Measurements from ENCODE around the gene NPR3.

The NPR3 gene

GRCh38 chr5:32712481-32713360 is 1.6 kb downstream of the NPR3 start:
- peak in 1 of 2 donors; percentile 15 for DNase-seq

DNA sequence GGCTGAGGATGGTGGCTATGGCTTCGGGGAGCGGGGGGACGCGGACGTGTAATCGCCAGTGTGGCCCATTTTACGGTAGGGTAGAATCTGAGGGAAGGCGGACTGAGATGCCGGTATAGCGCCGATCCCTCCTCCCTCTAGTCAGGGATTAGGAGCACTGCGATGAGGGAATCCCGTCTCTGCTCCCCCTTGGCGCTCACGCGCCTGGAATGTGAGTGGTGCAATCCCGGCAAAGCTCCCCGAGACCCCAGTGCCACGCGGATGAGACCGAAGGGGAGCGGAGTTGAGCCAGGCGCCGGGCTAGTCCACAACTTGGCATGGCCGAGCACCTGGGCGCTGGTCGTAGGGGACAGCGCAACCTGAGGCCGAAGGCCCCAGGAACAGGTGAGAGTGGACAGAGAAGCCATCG is 2.2 kb downstream of the NPR3 start:
- no peak for DNase-seq

DNA sequence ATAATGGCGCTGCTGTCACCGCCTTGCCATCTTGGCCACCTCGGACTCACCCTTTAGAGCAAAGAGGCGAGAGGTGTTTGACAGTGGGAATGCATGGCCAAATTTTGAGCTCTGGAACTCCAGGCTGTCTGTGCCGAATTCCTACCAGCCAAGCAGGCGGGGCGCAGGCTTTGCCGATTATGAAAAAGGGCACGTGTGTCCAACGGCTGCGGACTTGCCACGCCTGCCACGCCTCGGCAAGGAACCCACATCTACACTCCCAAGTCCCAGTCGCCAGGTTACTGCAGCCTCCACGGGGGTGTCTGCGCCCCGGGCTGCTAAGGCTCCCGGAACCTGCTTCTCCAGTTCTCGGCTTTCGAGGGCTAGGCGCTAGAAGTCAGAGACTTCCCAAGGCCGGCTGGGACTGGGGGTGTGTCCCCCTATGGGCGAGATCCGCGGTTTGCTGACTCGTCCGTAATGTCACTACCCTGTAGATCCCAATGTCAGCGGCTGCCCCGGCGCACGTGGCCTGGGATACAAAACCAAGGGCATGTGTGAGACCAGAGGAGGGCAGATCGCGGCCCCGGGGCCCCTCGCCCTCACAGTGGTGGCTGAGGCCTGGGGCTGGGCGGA is 2.8 kb downstream of the NPR3 start:
- peak in 1 of 2 donors; percentile 5 for DNase-seq

- no peak for DNase-seq
Measured at GRCh38 chr5:32714836-32715235, 3.7 kb downstream of the NPR3 start.

GRCh38 chr5:32720300-32720699 is 9.2 kb downstream of the NPR3 start:
- no peak for DNase-seq

DNA sequence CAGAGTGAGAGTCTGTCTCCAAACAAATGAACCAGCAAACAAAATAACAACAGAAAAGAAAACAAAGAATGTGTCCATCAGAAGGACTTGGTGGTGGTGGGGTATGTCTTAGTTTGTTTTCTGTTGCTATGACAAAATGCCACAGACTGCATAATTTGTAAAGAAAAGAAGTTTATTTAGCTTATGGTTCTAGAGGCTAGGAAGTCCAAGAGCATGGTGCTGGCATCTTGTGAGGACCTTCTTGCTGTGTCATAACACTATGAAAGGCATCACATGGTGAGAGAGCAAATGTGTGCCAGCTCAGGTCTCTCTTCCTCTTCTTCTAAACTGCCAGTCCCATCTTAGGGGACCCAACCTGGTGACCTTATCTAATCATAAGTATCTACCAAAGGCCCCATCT is 10.5 kb downstream of the NPR3 start:
- no peak for DNase-seq

- no peak for DNase-seq
Measured at GRCh38 chr5:32722957-32723356, 11.8 kb downstream of the NPR3 start.

DNA sequence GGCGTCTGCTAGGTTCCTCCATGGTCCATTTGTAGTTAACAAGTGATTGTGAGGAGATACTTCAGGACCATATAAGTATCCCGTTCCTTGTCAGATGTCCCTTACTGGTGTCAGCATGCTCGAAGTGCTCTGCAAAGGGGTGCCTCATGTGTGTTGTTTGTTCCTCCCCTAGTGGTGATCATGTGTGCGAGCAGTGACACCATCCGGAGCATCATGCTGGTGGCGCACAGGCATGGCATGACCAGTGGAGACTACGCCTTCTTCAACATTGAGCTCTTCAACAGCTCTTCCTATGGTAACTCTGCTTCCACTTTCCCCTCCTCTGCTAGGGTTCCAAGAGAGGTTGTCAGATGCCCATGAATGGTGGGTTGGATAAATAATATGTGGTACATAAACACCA is 13.4 kb downstream of the NPR3 start:
- no peak for DNase-seq

DNA sequence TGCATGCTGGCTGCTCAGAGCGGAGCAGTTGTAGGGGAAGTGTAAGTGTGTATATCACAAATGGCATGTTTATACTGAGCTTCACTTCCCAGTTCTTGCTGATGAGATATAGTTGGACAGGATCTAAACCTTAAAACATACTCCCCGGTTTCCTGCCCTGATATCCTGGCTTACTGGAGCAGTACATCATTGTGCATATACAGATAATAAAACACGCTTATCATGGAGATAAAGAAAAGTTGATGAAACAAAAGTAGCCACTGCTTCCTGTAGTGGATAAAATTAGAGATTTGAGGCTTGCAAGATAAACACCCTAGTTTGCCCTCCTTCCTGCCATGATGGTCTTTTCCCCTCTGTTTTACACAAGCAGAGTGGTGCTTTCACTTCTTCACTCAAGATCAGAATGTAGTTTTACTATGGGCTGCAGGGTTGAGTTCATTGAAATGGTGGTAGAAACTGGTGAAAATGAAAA is 15.0 kb downstream of the NPR3 start:
- no peak for DNase-seq

DNA sequence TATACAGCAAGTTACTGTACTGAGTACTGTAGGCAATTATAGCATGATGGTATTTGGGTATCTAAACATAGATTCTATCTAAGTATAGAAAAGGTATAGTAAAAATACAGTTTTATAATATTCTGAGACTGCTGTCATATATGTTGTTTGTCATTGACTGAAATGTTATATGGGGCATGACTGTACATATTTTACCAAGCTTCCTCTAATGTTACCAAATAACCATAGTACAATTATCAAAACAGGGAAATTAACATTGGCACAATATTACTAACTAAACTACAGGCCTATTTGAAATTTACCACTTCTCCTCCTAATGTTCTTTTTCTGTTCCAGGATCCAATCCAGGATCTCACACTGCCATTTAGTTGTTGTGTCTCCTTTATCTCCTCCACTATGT is 18.5 kb downstream of the NPR3 start:
- no peak for DNase-seq

DNA sequence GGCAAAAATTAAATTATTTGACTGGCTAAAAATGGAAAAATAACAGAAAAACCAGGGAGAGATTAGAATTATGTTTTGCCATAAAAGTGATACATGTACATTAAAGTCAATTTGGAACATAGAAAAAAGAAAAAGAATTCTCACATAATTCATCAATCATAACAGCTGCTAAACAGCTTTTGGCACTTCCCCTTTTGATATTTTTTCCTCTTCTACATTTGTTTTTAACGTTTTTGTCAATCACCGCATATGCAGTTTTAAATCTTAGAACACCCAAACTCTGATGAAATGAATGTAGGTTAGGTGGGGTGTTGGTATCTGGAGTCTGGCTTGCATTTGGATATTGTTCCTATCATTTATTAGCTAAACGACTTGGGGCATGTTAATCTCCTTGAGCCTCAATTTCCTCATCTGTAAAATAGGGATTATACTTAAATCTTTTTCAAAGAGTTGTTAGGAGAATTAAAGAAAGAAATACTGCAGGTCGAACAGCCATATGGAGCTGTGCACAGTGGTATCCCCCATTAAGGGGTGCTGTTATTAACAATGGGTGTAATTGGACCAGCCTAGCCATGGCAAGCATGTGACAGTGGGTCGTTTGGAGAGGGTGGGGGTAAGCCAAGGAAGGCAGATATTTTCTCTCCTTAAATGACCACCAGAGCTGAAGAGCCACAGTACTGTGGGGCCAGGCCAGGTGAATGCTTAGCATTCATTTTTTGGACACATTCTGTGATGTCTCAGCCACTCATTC is 22.6 kb downstream of the NPR3 start:
- no peak for DNase-seq

DNA sequence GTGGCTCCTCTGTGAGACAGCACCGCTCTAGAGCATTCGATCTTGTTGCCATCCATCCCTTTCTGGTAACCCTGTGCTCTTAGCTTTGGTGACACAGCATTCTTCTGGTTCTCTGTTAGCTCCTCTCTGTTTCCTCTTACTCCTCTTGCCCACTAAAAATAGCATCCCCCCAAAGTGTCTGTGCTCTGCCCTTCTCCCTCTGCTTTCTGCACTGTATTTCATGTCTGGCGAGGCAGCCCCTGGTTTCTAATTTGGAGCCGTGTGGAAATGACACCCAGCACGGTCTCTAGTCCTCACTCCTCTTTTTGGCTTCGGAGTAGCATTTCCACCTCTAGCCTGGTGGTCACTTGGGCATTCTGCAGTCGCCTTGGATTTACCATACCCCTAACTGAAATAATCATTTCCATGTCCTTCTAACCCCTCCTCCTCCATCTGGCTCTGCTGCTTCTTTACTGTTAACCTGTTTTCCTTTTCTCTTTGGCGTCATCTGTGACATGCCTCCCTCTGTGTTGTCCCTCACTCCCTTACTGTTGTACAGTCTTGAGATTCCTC is 23.8 kb downstream of the NPR3 start:
- no peak for DNase-seq

DNA sequence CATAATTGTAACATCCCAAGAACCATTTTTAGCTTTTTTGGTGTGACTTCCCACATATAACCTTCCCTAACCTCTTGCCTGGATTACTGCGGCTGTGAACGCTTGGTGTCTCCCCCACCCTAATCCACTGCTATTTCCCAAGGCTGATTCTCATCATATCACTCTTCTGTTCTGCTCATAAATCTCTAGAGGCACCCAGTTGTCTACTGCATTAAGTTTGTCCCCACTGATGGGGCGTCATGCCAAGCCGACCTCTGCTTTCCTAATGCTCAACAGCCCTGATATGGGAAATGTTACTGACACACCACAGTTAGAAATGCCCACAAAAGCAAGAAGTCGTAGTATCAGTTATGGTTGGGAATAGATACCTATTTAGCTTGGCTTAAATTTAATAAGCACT is 24.4 kb downstream of the NPR3 start:
- DNase-seq, result no peak

DNA sequence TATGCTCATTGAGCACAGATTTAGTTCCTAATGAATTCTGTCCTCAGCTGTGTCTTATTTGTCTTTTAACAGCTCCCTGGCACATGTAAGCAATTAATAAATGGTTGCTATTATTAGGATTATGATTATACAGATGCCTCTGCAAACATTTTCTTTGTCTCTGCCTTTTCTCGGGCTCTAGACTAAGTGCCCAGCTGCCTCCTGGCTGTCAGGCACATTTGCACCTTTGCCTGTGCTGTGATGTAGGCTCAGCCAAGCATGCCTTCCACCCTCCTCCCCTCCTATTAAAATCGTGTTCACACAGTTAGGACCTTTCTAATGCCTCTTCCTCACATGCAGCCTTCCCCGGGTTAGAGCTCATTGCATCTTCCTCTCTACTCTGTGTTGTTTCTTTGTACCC is 25.7 kb downstream of the NPR3 start:
- no peak for DNase-seq

GRCh38 chr5:32740651-32741050 is 29.5 kb downstream of the NPR3 start:
- no peak for DNase-seq

- no peak for DNase-seq
Measured at GRCh38 chr5:32745317-32745716, 34.2 kb downstream of the NPR3 start.

DNA sequence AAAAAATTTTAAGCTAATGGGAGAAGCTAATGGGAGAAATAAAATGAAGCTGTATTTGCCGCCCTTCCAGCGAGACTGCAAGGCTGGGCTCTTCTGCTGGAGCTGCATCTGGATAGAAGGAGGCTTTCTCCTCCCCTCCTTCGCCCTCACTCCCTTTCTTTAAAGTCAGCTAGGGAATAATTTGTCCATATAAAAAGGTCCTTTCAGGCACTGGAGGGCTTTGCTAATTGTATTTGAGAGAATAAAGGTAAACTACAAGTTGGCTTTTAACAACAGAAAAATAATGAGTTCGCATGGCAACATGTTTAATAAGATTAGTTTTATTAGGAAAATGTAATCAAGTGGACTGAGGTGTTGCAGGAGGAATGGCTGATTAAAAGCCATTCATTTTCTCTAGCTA is 41.3 kb downstream of the NPR3 start:
- DNase-seq, result no peak

DNA sequence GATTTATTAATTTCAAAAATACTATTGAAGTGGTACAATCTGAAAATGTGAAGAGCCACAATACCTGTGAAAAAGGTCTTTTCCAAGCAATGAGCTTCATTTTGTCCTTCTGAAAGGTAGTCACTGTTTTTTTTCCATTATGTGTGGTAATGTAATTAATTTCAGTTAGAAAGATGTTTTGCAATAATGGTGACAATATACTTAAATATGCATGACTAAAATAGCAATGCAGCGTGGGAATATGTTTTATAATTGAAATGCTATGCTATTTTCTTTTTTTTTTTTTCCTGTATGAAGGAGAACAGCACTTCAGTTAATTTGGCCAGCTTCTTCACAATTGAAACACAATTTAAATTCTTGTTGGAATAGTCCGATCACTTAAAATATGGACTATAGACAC is 41.9 kb downstream of the NPR3 start:
- DNase-seq, result no peak

DNA sequence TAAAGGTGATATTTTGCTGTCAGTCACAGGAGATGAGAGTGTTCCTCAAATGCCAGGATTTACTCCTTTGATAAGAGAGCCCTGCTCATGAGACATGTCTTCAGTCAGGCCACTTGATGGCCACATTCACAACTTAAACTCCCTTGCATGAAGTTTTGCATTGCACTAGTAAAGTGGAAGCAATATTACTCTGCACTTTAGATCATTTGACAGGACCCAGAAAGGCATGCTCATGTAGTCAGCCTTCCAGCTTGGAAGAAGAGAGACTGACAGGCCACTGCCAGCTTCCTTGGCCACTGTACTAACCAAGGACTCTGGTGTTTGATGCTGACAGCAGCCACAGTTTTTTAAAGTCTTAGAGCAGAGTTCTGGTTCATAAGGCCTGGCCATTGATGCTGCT is 42.6 kb downstream of the NPR3 start:
- DNase-seq, result no peak

GRCh38 chr5:32754284-32754683 is 43.2 kb downstream of the NPR3 start:
- DNase-seq, result no peak

- no peak for DNase-seq
Measured at GRCh38 chr5:32760091-32760509, 49.0 kb downstream of the NPR3 start.

GRCh38 chr5:32765266-32765665 is 54.1 kb downstream of the NPR3 start:
- DNase-seq, result no peak

DNA sequence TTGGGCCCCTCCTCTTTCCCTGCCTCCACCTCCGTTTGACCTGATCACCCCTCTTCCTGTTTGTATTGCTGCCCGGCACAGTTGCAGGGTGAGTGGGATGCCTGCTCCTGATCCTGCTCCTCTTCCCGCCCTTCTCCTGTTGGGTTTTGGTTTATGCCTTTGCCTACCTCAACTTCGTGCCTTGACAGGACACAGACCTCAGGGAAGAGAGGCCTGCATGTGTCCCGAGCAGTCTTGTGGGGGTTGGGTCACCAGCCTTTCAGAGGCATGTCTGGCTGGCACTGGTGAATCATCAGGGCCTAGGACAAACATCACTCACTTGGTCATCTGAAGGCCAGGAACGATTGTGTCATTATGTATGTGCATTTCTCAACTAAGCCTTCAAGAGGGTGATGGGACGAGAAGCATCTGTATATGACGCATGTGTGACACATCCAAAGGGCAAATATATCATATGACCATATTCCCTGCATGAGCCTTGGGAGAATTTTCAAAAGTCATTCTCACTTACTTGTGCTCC is 56.9 kb downstream of the NPR3 start:
- no peak for DNase-seq
